GM12873 (cell line): Measurements from ENCODE around the gene ARHGEF38.
A peak's percentile ranks its signal among the peaks of the same experiment; 100 is the strongest.

Experiments used
- CTCF ChIP-seq: IDR thresholded peaks from 2 replicates; pipeline ENCODE4 v1.5.1; 2012; ENCODE audit warnings: low read depth, mild to moderate bottlenecking, moderate library complexity, low read length, control low read depth; ENCODE audit not compliant: insufficient read depth; ENCODE audit errors: missing control alignments

Gene ARHGEF38

GRCh38 chr4:105651884-105652283 lies 99.5 kb downstream of the ARHGEF38 start:
- TF ChIP-seq CTCF = no peak

GRCh38 chr4:105652286-105652888 lies 100.0 kb downstream of the ARHGEF38 start:
- TF ChIP-seq CTCF = no peak

- TF ChIP-seq CTCF = no peak
Measured at GRCh38 chr4:105657117-105657765, 104.8 kb downstream of the ARHGEF38 start.

- no peak for TF ChIP-seq CTCF
Measured at GRCh38 chr4:105659190-105659589, 106.8 kb downstream of the ARHGEF38 start.

- TF ChIP-seq CTCF = no peak
Measured at GRCh38 chr4:105661028-105661427, 108.6 kb downstream of the ARHGEF38 start.

- no peak for TF ChIP-seq CTCF
Measured at GRCh38 chr4:105662935-105663675, 110.7 kb downstream of the ARHGEF38 start.

GRCh38 chr4:105666693-105667092 lies 114.3 kb downstream of the ARHGEF38 start:
- TF ChIP-seq CTCF = peak; percentile 36
